Kidney glomerular epithelial cell (primary cell): ENCODE data around the gene ADAMTSL1.
"Not testable (repeated sequence)": the region's sequence is repeated elsewhere in the genome, so short reads cannot be mapped to it uniquely, and the experiment has no call there.

ENCODE experiments used
- DNase-seq: peaks from one replicate; lab custom pipeline; 2025; lab: John Stamatoyannopoulos, UW

ADAMTSL1 gene

GRCh38 chr9:18905883-18906629 is 432.1 kb downstream of the ADAMTSL1 start:
- DNase-seq, result no peak

GRCh38 chr9:18906656-18907395 is 432.9 kb downstream of the ADAMTSL1 start:
- DNase-seq, result peak; percentile 80

- DNase-seq, result no peak
These were observed 434.1 kb downstream of the ADAMTSL1 start for GRCh38 chr9:18907927-18908625.

GRCh38 chr9:18909140-18910018 is 435.4 kb downstream of the ADAMTSL1 start:
- DNase-seq, result no peak

GRCh38 chr9:18910435-18910834 is 436.5 kb downstream of the ADAMTSL1 start:
- DNase-seq, result peak; percentile 38

GRCh38 chr9:18910916-18911315 is 437.0 kb downstream of the ADAMTSL1 start:
- no peak for DNase-seq

GRCh38 chr9:18911714-18912342 is 437.9 kb downstream of the ADAMTSL1 start:
- DNase-seq, result no peak

GRCh38 chr9:18920141-18921084 is 446.5 kb downstream of the ADAMTSL1 start:
- no peak for DNase-seq

- no peak for DNase-seq
These were observed 447.6 kb downstream of the ADAMTSL1 start for GRCh38 chr9:18921366-18922075.

- no peak for DNase-seq
These were observed 448.4 kb downstream of the ADAMTSL1 start for GRCh38 chr9:18922161-18922885.

GRCh38 chr9:18923167-18923566 is 449.2 kb downstream of the ADAMTSL1 start:
- DNase-seq, result no peak

- no peak for DNase-seq
These were observed 449.9 kb downstream of the ADAMTSL1 start for GRCh38 chr9:18923671-18924430.

GRCh38 chr9:18925880-18926279 is 451.9 kb downstream of the ADAMTSL1 start:
- DNase-seq, result no peak

GRCh38 chr9:18926513-18926912 is 452.6 kb downstream of the ADAMTSL1 start:
- DNase-seq, result no peak

- DNase-seq, result no peak
These were observed 454.8 kb downstream of the ADAMTSL1 start for GRCh38 chr9:18928711-18929110.

- DNase-seq, result not testable (repeated sequence)
These were observed 456.7 kb downstream of the ADAMTSL1 start for GRCh38 chr9:18930611-18931010.

GRCh38 chr9:18935541-18935940 is 461.6 kb downstream of the ADAMTSL1 start:
- no peak for DNase-seq
